ENCODE data around the gene ZNF143.
A peak's percentile ranks its signal among the peaks of the same experiment; 100 is the strongest.
"Not testable (repeated sequence)": the region's sequence is repeated elsewhere in the genome, so short reads cannot be mapped to it uniquely, and the experiment has no call there.

ZNF143 gene

DNA sequence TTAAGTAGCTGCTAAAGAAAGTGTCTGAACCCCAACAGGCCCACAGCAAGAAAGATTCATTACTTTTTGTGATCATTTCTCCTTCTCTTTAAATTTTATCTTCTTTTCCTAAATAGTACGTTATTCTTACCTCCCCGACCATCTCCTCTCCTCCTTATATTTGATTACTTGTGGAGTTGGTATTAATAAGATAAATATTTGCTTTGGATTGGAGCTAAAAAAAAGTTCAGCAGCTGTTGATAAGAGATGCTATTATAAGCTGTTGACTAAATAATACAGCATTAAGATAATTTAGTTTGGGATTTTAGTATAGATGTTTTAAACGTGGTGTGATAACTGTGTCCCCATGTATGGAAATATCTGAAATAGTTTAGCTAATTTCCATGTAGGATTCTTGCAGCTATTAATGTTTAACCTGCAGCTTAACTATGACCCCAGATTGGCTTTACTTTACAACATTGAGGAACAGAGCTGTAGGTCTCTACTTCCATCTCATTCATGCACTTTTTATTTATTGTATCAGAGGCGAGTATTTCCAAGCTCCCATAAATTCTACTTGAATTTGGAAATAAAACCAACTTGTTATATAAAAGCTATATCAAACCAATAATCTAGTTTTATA is 37.8 kb downstream of the ZNF143 start:
- no peak for DNase-seq

DNA sequence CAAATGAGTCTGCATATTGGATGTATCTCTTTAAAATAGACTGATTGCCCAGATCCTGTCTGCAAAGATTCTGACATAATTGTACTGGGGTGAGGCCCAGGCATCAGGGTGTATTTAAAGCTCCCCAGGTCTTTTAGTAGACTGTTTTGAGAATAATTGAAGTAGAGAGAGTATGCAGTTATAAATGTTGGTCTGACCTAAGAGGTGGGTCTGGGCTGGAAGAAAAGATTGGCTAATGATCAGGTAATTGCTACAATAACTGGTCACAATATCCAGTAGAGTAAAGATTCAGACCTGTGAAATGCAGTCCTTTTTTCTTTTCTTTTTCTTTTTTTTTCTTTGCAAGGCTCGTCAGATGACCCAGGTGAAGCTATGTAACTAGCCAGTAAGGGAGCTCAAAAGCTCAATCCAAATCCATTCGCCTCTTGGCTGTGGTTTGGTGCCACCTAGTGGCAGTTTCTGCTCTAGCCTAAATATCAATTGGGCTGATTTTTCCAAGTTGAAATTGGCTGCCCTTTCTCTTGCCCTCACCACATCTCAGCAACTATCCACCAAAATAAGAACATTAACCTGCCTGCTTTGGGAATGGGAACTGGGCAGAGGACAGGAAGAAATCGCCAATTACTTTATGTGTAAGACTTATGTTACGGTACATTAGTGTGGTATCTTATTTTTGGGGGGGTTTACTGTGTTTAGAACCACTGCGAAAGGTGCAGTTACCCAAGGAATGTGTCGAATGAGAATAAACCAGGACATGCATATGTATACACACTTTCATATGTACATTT is 45.9 kb downstream of the ZNF143 start:
- DNase-seq = peak; percentile 76

DNA sequence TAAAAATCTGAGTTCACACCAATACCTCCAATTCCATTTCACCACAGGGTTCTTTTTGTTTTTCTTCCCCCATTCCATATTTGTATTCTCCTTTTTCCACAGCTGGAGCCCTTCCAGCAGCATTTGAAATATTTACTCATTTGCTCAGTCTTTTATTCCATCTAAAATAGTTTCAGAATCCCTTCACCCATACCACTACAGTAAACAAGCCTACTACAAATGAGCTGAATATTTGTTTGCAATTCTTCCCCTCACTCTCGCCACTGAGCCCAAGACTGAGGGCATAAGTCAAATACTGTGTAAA is 46.4 kb downstream of the ZNF143 start:
- DNase-seq = no peak

DNA sequence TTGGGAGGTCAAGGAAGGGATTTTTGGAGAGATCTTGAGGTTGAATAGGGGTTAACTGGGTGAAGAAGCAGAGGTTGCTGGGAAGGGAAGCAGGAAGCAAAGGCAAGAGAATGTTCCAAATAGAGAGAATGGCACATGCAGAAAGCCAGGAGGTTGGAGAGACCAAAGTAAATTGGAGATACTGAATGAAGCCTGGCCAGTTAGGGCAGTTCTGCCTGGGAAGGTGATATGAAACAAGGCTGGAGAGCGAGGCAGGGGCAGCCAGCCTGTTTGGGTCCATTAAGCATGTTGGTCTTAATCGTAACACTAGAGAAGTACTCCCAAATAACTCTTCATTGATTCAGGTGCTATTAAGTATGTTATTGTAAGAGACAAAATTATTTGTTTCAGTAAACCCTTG is 48.2 kb downstream of the ZNF143 start:
- no peak for DNase-seq

DNA sequence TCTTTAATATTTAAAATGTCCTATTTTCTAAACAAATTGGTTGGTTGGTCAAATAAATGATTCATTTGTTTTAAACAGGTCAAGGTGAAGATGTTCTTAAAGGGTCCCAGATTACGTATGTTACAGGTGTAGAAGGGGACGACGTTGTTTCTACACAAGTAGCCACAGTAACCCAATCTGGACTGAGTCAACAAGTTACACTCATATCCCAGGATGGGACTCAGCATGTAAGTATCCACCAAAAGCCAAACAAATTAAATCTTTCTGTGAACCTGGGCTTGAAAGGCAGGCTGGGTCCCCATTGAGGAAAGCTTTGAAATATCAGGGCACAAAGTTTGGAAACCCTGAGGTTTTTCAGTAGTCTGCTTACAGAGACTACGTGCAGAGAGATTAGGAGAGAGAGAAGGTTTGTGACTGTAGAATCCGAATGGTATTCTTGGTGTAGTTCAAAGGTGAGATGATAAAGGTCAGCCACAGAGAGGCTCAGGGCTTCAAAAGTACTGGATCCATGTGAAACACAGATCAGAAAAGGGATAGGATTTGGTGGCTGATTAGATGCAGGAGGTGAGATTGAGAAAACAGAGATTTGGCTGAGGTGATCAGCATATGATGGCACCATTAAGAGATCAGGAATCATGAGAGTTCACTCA is 51.7 kb downstream of the ZNF143 start:
- DNase-seq = no peak

DNA sequence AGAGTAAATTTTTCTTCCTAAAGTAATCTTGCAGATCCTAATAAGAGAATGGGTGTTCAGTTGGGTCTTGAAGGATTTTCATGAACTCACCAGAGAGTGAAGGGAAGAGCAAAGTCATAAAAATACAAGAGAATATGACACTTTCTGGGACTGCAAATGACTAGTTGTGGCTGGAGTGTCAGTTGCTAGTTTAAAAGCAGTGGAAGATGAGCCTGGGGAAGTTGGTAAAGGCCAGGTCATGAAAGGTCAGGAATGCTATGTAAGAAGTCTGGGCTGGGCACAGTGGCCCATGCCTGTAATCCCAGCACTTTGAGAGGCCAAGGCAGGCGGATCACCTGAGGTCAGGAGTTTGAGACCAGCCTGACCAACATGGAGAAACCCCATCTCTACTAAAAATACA is 53.8 kb downstream of the ZNF143 start:
- not testable (repeated sequence) for DNase-seq

DNA sequence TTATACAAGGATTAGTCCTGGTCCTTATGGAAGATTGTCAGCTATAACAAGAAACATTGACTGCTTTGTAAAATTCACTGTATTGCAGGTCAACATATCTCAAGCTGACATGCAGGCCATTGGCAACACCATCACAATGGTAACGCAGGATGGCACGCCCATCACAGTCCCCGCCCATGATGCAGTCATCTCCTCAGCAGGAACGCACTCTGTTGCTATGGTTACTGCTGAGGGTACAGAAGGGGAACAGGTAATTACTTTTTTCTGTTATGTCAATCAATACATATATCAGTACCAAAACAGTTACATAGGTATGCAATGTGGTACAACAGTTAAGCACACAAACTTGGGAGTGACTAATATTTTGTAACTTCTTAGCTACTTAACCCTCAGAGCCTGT is 55.3 kb downstream of the ZNF143 start:
- no peak for DNase-seq

DNA sequence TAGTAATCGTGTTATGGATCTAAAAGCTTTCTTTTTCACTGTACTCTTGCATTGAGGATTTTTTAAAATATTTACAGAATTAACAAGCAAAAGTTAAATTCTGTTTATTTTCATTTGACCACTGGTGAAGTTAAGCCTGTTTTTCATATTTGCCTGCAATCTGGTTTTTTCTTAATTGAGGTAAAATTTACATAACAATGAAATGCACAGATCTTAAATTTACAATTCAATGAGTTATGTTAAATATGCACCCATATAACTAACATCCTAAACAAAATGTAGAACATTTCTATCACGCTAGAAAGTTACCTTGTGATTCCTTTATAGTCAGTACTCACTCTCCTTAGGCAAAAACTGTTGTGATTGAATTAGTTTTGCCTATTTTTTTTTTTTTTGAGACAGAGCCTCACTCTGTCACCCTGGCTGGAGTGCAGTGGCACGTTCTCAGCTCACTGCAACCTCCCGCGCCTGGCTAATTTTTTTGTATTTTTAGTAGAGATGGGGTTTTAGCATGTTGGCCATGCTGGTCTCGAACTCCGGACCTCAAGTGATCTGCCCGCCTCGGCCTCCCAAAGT is 58.1 kb downstream of the ZNF143 start:
- DNase-seq = no peak

DNA sequence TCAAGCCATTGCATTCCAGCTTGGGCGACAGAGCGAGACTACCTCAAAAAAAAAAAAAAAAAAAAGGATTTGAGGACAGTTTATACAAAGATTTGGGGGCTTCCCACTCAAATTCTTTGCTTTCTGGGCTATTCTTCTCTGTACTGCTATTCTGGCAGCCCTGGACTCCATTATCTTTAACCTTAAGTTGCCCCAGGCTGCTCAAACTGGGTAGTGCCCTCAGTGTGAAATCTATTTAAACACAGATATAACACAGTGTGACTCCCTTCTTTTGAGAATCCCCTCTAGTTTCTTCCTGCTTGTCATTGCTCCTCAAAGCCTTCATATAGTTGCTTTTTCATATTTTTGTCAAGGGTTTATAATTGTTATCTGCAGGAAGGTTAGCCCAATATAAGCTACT is 63.2 kb downstream of the ZNF143 start:
- no peak for DNase-seq

DNA sequence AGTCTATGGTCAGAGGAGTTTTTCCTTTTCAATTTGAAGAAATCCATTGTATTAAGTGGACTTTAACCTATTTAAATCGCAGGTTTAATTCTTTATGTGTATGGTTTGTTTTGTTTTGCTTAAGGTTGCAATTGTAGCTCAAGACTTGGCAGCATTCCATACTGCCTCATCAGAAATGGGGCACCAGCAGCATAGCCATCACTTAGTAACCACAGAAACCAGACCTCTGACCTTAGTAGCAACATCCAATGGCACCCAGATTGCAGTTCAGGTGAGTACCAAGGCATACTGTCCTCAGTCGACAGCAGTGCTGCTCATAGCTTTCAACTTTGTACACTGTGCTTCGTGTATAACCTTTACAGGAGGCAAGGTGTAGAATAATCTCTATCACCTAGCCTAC is 64.3 kb downstream of the ZNF143 start:
- no peak for DNase-seq

DNA sequence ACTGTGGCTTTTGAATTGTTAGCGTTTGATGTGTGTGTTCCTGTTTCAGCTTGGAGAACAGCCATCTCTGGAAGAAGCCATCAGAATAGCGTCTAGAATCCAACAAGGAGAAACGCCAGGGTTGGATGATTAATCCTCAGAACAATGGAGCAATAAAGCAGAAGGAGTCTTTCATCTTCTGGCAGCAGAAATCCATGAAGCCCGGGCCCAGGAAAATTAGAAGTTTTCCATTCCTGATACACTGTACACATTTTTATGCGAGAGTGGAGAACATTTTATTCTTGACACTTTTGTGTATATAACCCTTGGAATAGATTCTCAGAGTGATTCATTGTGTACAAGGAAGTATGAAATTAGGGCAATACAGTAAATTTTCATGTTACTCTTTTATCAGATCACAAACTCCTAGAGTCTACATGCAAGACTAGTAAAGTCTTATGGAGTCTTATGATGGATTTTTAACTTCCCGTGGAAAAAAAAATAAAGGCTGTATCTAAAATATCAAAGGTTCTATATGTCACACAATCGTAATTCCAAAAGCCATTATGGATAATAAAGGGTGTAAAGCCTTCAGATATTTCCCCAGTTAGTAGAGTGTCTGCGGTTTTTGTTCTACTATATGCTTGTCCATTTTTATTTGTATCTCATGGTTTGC is 66.8 kb downstream of the ZNF143 start:
- no peak for DNase-seq

DNA sequence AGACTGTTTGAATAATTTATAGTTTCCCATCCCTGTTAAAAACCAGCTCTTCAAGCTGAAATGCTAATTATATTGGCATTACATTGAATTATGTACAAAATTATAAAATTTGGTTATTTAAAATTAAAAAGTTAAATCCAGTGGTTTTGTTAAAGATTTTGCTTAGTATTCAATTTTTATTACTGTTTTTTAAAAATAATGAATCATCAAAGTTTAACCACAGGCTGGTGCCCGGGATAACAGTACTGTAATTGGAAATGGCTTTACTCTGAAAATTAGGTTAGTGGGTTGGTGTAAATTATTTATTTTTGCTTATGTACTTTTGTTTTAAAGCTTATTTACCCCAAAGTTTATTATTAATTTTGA is 67.3 kb downstream of the ZNF143 start:
- DNase-seq = no peak

DNA sequence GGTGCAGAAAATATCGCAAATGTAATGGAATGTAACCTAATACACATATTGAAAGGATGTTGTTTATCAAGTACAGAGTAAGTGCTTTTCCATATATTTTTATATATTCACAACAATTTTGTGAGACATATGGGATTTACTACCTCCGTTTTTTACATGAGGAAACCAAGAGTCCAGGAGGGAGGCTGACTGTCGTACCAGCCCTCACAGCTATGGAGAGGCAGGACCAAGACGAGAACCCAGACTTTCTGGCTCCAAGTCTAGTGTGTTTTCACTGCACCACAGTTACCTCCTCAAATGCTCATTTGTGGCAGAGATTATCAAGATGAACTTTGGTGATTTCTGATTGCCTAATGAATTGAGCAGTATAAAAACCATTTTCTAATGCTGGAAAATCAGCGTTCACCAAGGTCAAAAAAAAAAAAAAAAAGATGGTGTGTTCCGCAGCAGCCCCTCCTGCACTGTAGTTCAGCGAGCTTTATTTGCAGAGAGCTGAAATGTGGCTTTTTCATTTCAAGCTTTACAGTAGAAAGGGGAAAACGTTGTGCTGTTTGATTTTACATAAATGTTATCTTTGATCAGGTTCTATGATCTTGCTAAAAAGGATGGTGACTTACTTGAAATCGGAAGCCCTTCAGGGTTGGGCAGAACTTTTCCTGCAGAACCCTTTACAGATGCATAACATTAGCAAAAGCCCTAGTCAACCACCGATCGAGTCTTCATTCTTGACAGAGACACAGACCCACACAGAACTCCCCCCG is 67.9 kb downstream of the ZNF143 start:
- no peak for DNase-seq

DNA sequence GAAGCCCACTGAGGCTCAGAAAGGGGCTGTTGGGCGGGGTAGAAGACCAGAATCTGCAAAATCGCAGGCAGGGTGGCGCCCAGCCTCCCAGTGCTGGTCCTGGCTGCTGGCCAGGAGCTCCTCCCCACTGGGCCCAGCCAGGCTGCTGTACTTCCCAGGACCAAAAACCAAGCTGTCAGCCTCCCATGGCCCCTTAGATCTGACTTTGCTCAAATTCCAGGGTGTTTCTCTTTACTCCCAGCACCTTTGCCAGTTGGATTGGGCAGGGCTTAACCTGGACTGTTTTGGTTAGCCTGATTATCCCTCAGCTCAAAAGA is 68.5 kb downstream of the ZNF143 start:
- DNase-seq = no peak

DNA sequence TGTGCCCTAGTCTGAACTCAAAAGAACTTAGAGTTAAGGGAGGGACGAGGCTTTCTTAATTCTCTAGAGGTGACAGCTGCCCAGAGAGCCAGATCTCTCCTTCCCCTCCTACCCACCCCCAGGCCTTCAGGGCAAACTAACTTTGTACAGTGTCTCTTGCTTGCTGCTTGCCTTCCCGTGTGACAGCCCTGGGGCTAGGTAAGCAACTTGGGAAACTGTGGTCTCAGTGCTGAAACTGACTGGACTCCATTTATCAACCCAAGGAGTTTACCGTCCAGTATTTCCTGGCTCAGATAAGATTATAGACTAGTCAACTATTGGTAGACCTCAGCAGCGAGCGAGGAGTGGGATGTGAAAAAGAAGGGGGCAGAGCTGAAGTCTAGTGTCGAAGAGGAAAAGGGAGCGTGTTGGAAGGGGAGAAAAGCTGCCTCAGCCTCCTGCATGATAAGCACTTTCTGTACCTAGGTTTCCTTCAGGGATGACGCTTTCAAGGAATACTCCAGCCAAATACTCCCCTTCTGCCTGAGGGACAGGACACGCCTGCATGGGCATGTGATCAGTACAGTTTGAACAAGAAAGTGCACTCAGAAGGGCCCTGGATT is 69.3 kb downstream of the ZNF143 start:
- no peak for DNase-seq

DNA sequence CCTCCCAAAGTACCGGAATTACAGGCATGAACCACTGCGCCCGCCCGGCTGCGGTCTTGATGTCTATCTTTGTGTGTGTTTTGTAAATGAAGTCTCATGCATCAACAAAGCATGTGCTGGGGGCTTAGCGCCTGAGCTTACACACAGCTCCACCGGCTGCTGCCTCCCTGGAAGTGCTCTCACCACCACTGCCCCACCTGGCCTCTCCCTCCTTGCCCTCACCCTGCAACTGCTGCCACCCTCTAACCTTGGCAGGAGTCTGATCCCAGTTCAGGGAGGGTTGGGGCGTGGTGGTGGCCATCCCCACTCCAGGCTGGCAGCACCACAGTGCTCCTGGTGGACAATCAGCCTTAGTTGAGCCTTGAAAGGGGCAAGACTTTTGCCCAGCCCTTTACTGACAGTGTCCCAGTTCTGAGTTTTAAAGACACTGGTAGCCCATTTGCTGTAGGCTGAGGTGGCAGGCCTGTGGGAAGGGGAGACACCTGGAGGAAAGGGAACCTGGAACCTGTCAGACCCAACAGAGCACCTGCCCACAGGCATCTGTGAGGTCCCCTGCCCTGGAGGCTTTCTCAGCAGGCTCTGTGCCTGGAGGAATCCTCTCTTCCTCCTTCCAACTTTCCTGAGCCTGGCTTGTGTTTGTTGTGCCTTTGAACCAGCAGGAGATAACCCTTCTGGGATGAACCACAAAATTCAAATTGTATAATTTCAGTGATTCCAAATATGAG is 70.3 kb downstream of the ZNF143 start:
- DNase-seq = no peak

DNA sequence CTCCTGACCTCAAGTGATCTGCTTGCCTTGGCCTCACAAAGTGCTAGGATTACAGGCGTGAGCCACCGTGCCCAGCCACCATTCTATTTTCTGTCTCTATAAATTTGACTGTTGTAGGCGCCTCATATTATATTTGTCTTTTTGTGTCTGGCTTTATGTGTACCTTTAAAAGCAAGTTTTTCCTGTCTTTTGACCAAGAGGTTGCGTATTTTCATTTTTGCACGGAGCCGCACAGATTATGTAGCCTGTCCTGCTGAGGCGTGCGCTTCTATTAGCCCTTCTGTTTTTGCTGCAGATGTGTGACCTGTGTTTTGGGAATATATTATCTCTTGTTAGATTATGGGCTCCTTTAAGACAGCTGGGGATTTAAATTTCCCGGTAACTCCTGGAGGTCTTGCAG is 72.2 kb downstream of the ZNF143 start:
- no peak for DNase-seq

DNA sequence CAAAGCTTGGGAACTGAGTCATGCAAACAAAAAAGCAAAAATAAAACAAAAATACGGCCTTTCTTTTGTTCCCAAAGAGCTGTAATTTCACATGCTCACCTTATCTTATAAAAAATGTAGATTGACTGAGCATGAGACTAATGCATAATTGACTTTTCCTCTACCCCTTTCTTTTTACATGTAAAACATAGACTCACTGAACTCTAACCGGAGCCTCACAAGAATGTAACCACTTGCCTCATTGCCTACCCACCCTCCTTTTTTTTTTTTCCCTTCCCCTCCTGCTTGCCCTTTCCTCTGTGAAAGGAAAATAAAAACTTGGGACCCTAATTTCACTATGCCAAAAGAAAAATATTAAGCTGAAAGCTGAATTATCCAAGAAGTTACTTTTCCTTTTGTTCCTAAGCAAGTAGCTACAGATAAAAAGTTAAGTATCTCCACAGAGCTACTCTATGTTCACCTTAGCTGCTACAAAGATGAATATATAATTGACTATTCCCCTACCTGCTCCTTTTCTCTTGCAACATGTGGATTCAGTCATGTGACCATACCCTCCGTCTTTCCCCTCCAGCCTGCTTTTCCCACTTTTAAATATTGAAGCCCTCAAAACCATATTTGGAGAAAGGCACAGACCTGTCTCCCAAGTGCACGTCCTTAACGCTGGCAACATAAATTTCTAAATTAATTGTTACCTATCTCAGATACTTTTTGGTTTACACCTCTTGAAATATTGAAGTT is 73.1 kb downstream of the ZNF143 start:
- no peak for DNase-seq

DNA sequence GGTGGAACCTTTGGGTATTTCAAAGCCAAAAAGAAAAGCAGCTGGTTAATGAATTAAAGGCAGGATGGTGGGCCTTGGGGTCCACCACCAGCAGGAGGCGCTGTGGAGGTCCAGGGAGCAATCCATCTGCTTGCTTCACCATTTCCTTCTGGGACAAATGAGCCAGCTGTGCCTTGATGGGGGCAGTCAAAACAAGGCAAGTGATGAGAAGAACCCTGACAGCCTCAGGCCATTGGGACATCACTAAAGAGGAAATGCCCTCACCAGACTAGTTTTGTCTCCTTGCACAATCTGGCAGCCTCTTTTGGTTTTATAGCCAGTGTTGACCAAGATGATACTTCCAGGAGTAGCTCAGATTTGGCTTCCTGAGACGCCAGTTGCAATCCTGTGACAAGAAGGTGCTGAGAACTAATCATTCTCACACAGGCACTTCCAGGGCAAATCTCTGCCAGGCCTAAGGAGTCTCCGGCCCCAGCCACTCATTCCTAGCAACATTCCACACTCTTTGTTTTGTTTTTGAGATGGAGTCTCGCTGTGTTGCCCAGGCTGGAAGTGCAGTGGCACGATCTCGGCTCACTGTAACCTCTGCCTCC is 74.5 kb downstream of the ZNF143 start:
- no peak for DNase-seq

DNA sequence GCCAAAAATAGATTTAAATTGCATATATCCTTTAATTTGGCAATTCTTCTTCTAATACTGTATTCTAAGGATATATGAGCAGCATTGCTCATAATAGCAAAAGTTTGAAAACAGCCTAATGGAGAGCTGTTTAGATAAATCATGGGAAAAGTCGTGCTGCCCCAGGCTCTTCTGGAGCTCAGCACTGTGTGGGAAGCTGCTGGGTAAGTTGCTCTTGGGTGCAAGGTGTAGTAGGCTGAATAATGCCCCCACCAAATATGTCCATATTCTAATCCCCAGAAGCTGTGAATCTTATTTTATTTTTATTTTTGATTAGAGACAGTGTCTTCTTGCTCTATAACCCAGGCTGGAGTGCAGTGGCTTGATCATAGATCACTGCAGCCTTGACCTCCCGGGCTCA is 77.7 kb downstream of the ZNF143 start:
- DNase-seq = no peak

DNA sequence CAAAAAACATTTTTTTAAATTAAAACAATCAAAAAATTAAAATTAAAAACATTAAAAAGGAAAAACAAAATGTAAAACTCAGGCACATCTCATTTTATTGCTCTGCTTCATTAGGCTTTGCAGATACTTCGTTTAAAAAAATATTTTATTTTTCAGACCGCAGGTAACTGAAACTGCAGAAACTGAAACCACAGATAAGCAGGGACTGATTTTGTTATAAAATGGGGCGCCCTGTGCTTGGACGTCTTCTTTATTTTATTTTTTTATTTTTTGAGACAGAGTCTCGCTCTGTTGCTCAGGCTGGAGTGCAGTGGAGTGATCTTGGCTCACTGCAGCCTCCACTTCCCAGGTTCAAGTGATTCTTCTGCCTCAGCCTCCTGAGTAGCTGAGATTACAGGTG is 88.4 kb downstream of the ZNF143 start:
- not testable (repeated sequence) for DNase-seq

All from NCI-H1105 (cell line).